Measurements from ENCODE around the gene GSDMA. TPM values are rescaled to one million over a fixed set of nuclear protein-coding genes. Genes with fewer than 3 reads are reported as not detected.

GSDMA gene
- polyA plus RNA-seq, 3 donors: not detected

DNA sequence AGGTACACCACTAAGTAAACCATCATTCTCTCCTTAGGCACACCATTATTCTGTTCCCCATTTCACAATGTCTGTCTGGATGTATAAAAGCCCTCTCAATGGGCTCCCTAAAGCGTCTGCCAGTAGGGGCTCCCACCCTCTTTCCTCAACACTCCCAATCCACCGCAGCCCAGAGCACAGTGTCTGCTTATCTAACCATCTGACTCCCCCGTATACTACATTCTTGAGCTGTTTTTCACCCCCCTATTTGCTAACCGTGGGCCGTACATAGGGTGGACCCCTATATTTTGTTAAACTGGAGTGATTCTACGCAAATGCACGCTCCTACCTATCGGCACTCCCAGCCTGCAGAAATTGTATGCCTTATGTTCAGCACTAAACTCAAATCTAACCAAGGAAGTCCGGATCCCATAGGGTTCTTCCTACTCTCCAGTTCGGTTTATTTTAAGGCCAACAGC lies 17.1 kb downstream of the GSDMA start:
- H3K27ac ChIP-seq (ENCODE audit: low read depth in 1 of 2, low read length in 2 of 2): peak overlapping the region; percentile 82 to 94
- peaks cover 25% of the 10 kb centered on the region for H3K4me1 Mint-ChIP-seq
- H3K4me3 Mint-ChIP-seq: peak overlapping the region; percentile 91 to 97
- TF ChIP-seq, protein P1, sequence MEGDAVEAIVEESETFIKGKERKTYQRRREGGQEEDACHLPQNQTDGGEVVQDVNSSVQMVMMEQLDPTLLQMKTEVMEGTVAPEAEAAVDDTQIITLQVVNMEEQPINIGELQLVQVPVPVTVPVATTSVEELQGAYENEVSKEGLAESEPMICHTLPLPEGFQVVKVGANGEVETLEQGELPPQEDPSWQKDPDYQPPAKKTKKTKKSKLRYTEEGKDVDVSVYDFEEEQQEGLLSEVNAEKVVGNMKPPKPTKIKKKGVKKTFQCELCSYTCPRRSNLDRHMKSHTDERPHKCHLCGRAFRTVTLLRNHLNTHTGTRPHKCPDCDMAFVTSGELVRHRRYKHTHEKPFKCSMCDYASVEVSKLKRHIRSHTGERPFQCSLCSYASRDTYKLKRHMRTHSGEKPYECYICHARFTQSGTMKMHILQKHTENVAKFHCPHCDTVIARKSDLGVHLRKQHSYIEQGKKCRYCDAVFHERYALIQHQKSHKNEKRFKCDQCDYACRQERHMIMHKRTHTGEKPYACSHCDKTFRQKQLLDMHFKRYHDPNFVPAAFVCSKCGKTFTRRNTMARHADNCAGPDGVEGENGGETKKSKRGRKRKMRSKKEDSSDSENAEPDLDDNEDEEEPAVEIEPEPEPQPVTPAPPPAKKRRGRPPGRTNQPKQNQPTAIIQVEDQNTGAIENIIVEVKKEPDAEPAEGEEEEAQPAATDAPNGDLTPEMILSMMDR (IDR thresholded peaks at IDR 0.05): no peak
- peak overlapping the region; percentile 99 for H3K9ac ChIP-seq (ENCODE audit: insufficient read depth, low read length, poor library complexity, severe bottlenecking)
- H3K4me3 ChIP-seq (replicated peaks in 1 of 3; ENCODE audit: low read depth in 2 of 3, low read length in 3 of 3): peak overlapping the region; percentile 80 to 93 (median 89)
- peak overlapping the region; percentile 92 for H3K4me2 ChIP-seq (replicated peaks; ENCODE audit: extremely low read depth, low read length, poor library complexity, severe bottlenecking)
- peaks cover 12 to 15% of the 10 kb centered on the region in 2 donors for H3K36me3 Mint-ChIP-seq
- H3K27me3 ChIP-seq (ENCODE audit: control insufficient read depth in 2 of 2, insufficient read depth in 2 of 2, low read length in 2 of 2): no peaks in the 10 kb centered on the region
- 0% methylated on average over 4 of the region's 10 CpGs for WGBS (ENCODE audit: insufficient coverage)
- intact Hi-C loops (cut with micrococcal nuclease): loop anchor here (1.0 to 10.0 kb wide), 4 partner anchors 21 to 55 kb away; partner anchors contain the start of genes LRRC3C (in 2 of the 2) and ORMDL3 (in 2 of the 2)
- peak overlapping the region; percentile 95 for H2AFZ ChIP-seq (ENCODE audit: insufficient read depth, low read depth, low read length, poor library complexity, severe bottlenecking)
- DNase-seq: peak in 2 of 3 donors; percentile 53 to 65
- peak overlapping the region; percentile 94 to 98 (median 96) for H3K27ac Mint-ChIP-seq
- H3K36me3 ChIP-seq (replicated peaks in 1 of 2; ENCODE audit: control insufficient read depth in 1 of 2, insufficient read depth in 2 of 2, low read length in 2 of 2): peaks cover 14 to 16% of the 10 kb centered on the region in 2 donors
- peaks cover 0 to 4% (median 2%) of the 10 kb centered on the region in 3 donors for H3K27me3 Mint-ChIP-seq (ENCODE audit: low read depth in 3 of 3)
- peaks cover 3% of the 10 kb centered on the region for H4K20me1 ChIP-seq (ENCODE audit: insufficient read depth, low read length)
- peaks cover 30% of the 10 kb centered on the region for H3K79me2 ChIP-seq (ENCODE audit: insufficient read depth, low read length)
- no peaks in the 10 kb centered on the region for H3K9me3 ChIP-seq (replicated peaks in 1 of 2; ENCODE audit: control insufficient read depth in 1 of 2, insufficient read depth in 1 of 2, low read length in 2 of 2)
- no peaks in the 10 kb centered on the region for H3K9me3 Mint-ChIP-seq
- peaks cover 27 to 31% of the 10 kb centered on the region in 2 donors for H3K4me1 ChIP-seq (ENCODE audit: control insufficient read depth in 1 of 2, insufficient read depth in 2 of 2, low read length in 2 of 2)

DNA sequence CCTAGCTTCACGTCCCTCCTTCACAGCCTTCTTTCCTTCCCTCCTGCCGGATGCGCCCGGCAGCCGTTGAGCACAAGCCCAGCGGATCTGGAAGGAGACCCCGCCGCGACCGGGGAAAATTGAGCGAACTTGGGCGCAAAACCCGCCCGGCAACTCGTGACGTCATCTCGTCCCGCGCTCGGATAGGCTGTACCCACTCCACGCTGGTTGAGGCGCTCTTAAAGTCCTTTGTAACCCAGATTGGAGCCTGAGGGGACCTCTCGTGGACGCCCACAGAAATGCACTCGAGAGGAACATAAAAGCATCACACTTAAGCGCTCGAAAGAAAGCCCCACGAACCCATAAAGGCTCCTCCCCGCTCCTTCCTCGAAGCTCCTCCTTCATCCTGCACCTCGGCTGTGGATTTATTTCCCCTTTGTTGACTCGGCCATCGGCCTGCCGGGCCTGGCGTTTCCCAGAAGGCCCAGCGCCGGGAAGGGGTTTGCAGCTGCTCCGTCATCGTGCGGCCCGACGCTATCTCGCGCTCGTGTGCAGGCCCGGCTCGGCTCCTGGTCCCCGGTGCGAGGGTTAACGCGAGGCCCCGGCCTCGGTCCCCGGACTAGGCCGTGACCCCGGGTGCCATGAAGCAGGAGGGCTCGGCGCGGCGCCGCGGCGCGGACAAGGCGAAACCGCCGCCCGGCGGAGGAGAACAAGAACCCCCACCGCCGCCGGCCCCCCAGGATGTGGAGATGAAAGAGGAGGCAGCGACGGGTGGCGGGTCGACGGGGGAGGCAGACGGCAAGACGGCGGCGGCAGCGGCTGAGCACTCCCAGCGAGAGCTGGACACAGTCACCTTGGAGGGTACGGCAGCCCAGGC lies 17.8 kb downstream of the GSDMA start, which contains the start of gene PSMD3:
Gene PSMD3, plus strand, starts transcription at position 457 of the 856 bp plus-strand sequence. Its CDS starts 164 bp downstream, at position 621.
- Histone ChIP-seq H3K9ac (ENCODE audit: insufficient read depth, low read length, poor library complexity, severe bottlenecking) (peak within 1 kb of the TSS; percentile 99), H2AFZ (ENCODE audit: insufficient read depth, low read depth, low read length, poor library complexity, severe bottlenecking) (peak within 1 kb of the TSS; percentile 95), H3K9me3 (replicated peaks in 1 of 2; ENCODE audit: control insufficient read depth in 1 of 2, insufficient read depth in 1 of 2, low read length in 2 of 2) (no peaks in the 10 kb centered on the region), H3K4me3 (replicated peaks in 1 of 3; ENCODE audit: low read depth in 2 of 3, low read length in 3 of 3) (peak within 1 kb of the TSS; percentile 83 to 93 (median 89)), H4K20me1 (ENCODE audit: insufficient read depth, low read length) (peaks cover 9% of the 10 kb centered on the region), H3K4me2 (replicated peaks; ENCODE audit: extremely low read depth, low read length, poor library complexity, severe bottlenecking) (peak within 1 kb of the TSS; percentile 92), H3K79me2 (ENCODE audit: insufficient read depth, low read length) (peaks cover 30% of the 10 kb centered on the region), H3K27me3 (ENCODE audit: control insufficient read depth in 2 of 2, insufficient read depth in 2 of 2, low read length in 2 of 2) (no peaks in the 10 kb centered on the region), H3K4me1 (ENCODE audit: control insufficient read depth in 1 of 2, insufficient read depth in 2 of 2, low read length in 2 of 2) (peaks cover 27 to 31% of the 10 kb centered on the region in 2 donors), H3K27ac (ENCODE audit: low read depth in 1 of 2, low read length in 2 of 2) (peak within 1 kb of the TSS; percentile 82 to 94), H3K36me3 (replicated peaks in 1 of 2; ENCODE audit: control insufficient read depth in 1 of 2, insufficient read depth in 2 of 2, low read length in 2 of 2) (peaks cover 20 to 22% of the 10 kb centered on the region in 2 donors)
- H3K9me3 Mint-ChIP-seq: no peaks in the 10 kb centered on the region
- WGBS (ENCODE audit: insufficient coverage): under 1% methylated on average over 83 of the region's 84 CpGs
- H3K27ac Mint-ChIP-seq: peak within 1 kb of the TSS; percentile 94 to 98 (median 96)
- peaks cover 18 to 22% of the 10 kb centered on the region in 2 donors for H3K36me3 Mint-ChIP-seq
- intact Hi-C loops (cut with micrococcal nuclease): loop anchor here (1.0 to 10.0 kb wide), 4 partner anchors 21 to 56 kb away; partner anchors contain the start of genes LRRC3C (in 2 of the 2) and ORMDL3 (in 2 of the 2)
- peaks cover 25% of the 10 kb centered on the region for H3K4me1 Mint-ChIP-seq
- peak; percentile 99 for DNase-seq
- H3K4me3 Mint-ChIP-seq: peak within 1 kb of the TSS; percentile 91 to 97
- H3K27me3 Mint-ChIP-seq (ENCODE audit: low read depth in 3 of 3): peaks cover 0 to 2% (median 2%) of the 10 kb centered on the region in 3 donors
- TF ChIP-seq, protein P1 (IDR thresholded peaks at IDR 0.05): peak; percentile 73

Measured in CD14-positive monocyte (primary cell).